Epithelial cell of esophagus (primary cell): Measurements from ENCODE around the gene CLDN25.

Experiments used
- DNase-seq: peaks from one replicate; pipeline ENCODE4 v3.0.0; 2010; ENCODE audit warnings: low read depth
- H3K4me3 ChIP-seq: 2 replicates; pipeline ENCODE4 v1.5.1; 2011; ENCODE audit warnings: mild to moderate bottlenecking, low read length, control low read depth
- CTCF ChIP-seq: IDR thresholded peaks from 2 replicates; pipeline ENCODE4 v1.5.1; 2011; ENCODE audit warnings: low read depth, mild to moderate bottlenecking, low read length, control low read depth, inconsistent platforms; ENCODE audit not compliant: insufficient read depth; ENCODE audit errors: missing control alignments

The CLDN25 gene

GRCh38 chr11:113828191-113828590 lies 48.6 kb downstream of the CLDN25 start:
- DNase-seq: no peak
- H3K4me3 ChIP-seq: no peak overlapping the region

GRCh38 chr11:113829751-113830150 lies 50.2 kb downstream of the CLDN25 start:
- DNase-seq: no peak
- H3K4me3 ChIP-seq: no peak overlapping the region
- TF ChIP-seq CTCF: no peak

More at GRCh38 chr11:113828191-113828590, 48.6 kb downstream of the CLDN25 start:
- no peak for TF ChIP-seq CTCF
